ENCODE data around the gene TTLL9.

TTLL9 gene

GRCh38 chr20:31856516-31856915 is 13.9 kb upstream of the TTLL9 start:
- TF ChIP-seq FOXP2 (optimal IDR thresholded peaks at IDR 0.05; ENCODE audit: borderline replicate concordance, extremely low read depth, extremely low read length, insufficient read depth), result no peak
- no peak for TF ChIP-seq TAF1 (IDR thresholded peaks at IDR 0.05; ENCODE audit: borderline replicate concordance, insufficient read depth, low read length)
- no peak for TF ChIP-seq REST (IDR thresholded peaks at IDR 0.05; ENCODE audit: insufficient read depth in 1 of 2, low read depth in 2 of 2, low read length in 2 of 2)
- TF ChIP-seq POLR2AphosphoS5 (IDR thresholded peaks at IDR 0.05; ENCODE audit: low read depth, low read length), result no peak
- no peak for TF ChIP-seq SIN3A (IDR thresholded peaks at IDR 0.05; ENCODE audit: borderline replicate concordance, insufficient read depth, low read length)

GRCh38 chr20:31857861-31858759 is 12.3 kb upstream of the TTLL9 start:
- TF ChIP-seq POLR2AphosphoS5 (IDR thresholded peaks at IDR 0.05; ENCODE audit: low read depth, low read length) (no peak), REST (IDR thresholded peaks at IDR 0.05; ENCODE audit: insufficient read depth in 1 of 2, low read depth in 2 of 2, low read length in 2 of 2) (no peak), FOXP2 (optimal IDR thresholded peaks at IDR 0.05; ENCODE audit: borderline replicate concordance, extremely low read depth, extremely low read length, insufficient read depth) (no peak), SIN3A (IDR thresholded peaks at IDR 0.05; ENCODE audit: borderline replicate concordance, insufficient read depth, low read length) (no peak), TAF1 (IDR thresholded peaks at IDR 0.05; ENCODE audit: borderline replicate concordance, insufficient read depth, low read length) (no peak)

GRCh38 chr20:31858760-31859083 is 11.7 kb upstream of the TTLL9 start:
- no peak for TF ChIP-seq TAF1 (IDR thresholded peaks at IDR 0.05; ENCODE audit: borderline replicate concordance, insufficient read depth, low read length)
- no peak for TF ChIP-seq REST (IDR thresholded peaks at IDR 0.05; ENCODE audit: insufficient read depth in 1 of 2, low read depth in 2 of 2, low read length in 2 of 2)
- TF ChIP-seq SIN3A (IDR thresholded peaks at IDR 0.05; ENCODE audit: borderline replicate concordance, insufficient read depth, low read length), result no peak
- TF ChIP-seq POLR2AphosphoS5 (IDR thresholded peaks at IDR 0.05; ENCODE audit: low read depth, low read length), result no peak
- TF ChIP-seq FOXP2 (optimal IDR thresholded peaks at IDR 0.05; ENCODE audit: borderline replicate concordance, extremely low read depth, extremely low read length, insufficient read depth), result no peak

- TF ChIP-seq REST (IDR thresholded peaks at IDR 0.05; ENCODE audit: insufficient read depth in 1 of 2, low read depth in 2 of 2, low read length in 2 of 2) (no peak), FOXP2 (optimal IDR thresholded peaks at IDR 0.05; ENCODE audit: borderline replicate concordance, extremely low read depth, extremely low read length, insufficient read depth) (no peak), POLR2AphosphoS5 (IDR thresholded peaks at IDR 0.05; ENCODE audit: low read depth, low read length) (no peak), SIN3A (IDR thresholded peaks at IDR 0.05; ENCODE audit: borderline replicate concordance, insufficient read depth, low read length) (no peak), TAF1 (IDR thresholded peaks at IDR 0.05; ENCODE audit: borderline replicate concordance, insufficient read depth, low read length) (no peak)
Measured at GRCh38 chr20:31859266-31859997, 11.0 kb upstream of the TTLL9 start.

All from PFSK-1 (cell line).